ENCODE results near the gene ASB10.

GRCh38 chr7:151137791-151138152 is 49.3 kb downstream of the ASB10 start:
- TF ChIP-seq CTCF (IDR thresholded peaks at IDR 0.05) (no peak), POLR2AphosphoS5 (IDR thresholded peaks at IDR 0.05; ENCODE audit: low read depth, low read length) (no peak), REST (IDR thresholded peaks at IDR 0.05; ENCODE audit: insufficient read depth in 1 of 2, low read depth in 2 of 2, low read length in 1 of 2) (no peak), SIN3A (IDR thresholded peaks at IDR 0.05; ENCODE audit: borderline replicate concordance, insufficient read depth, low read depth, low read length) (no peak), TCF7L2 (IDR thresholded peaks at IDR 0.05; ENCODE audit: low read depth, low read length) (no peak)

Data from Panc1 (cell line).